GM23338 (cell line): Measurements from ENCODE around the gene GJD2.

Experiments
- EZH2 ChIP-seq: fragments of 200-600 bp; sonication (generic); IDR thresholded peaks from one replicate; pipeline ENCODE4 v1.8.0; 2017; ENCODE audit warnings: antibody characterized with exemption, mild to moderate bottlenecking, low read depth; ENCODE audit not compliant: unreplicated experiment
- EZH2phosphoT487 ChIP-seq: fragments of 200-600 bp; sonication (generic); IDR thresholded peaks from one replicate; pipeline ENCODE4 v1.8.1; 2018; ENCODE audit warnings: antibody characterized with exemption; ENCODE audit not compliant: unreplicated experiment
- JUNB ChIP-seq: IDR thresholded peaks from one replicate; pipeline ENCODE4 v1.6.1; 2016; ENCODE audit warnings: antibody characterized with exemption; ENCODE audit not compliant: unreplicated experiment
- POLR2AphosphoS5 ChIP-seq: IDR thresholded peaks from 2 replicates; pipeline ENCODE4 v1.6.1; 2016; ENCODE audit warnings: antibody characterized with exemption, low read depth
- TF ChIP-seq, protein P1 (sequence below), 2 experiments: fragments of 200-600 bp in 1 of 2; sonication (generic) in 1 of 2; conservative IDR thresholded peaks; 2 replicates each; pipeline versions ENCODE4 v1.5.1 to v1.6.1; 2016 to 2017; ENCODE audit warnings: antibody characterized with exemption in 2 of 2, low read depth in 2 of 2, mild to moderate bottlenecking in 2 of 2, moderate library complexity in 1 of 2

DNA sequence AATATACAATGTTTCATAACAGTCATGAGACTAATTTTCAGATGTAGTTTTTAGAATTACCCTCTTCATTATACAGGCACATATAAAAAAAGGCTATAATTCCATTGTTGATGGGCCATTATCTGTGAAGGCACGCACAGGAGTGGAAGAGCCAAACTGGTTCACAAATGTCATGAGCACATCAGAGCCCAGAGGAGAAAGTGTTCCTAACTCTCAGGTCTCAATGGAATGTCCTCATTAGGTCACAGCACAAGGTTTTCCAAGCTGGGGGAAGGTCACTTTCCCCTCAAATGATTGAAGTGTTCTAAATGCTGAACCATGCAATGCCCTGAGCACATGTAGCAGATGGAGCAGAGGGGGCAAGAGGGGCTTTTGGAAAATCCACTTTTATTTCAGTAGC is 41.2 kb downstream of the GJD2 start:
- TF ChIP-seq JUNB (no peak), EZH2 (no peak), POLR2AphosphoS5 (no peak), EZH2phosphoT487 (no peak)
- TF ChIP-seq, protein P1, sequence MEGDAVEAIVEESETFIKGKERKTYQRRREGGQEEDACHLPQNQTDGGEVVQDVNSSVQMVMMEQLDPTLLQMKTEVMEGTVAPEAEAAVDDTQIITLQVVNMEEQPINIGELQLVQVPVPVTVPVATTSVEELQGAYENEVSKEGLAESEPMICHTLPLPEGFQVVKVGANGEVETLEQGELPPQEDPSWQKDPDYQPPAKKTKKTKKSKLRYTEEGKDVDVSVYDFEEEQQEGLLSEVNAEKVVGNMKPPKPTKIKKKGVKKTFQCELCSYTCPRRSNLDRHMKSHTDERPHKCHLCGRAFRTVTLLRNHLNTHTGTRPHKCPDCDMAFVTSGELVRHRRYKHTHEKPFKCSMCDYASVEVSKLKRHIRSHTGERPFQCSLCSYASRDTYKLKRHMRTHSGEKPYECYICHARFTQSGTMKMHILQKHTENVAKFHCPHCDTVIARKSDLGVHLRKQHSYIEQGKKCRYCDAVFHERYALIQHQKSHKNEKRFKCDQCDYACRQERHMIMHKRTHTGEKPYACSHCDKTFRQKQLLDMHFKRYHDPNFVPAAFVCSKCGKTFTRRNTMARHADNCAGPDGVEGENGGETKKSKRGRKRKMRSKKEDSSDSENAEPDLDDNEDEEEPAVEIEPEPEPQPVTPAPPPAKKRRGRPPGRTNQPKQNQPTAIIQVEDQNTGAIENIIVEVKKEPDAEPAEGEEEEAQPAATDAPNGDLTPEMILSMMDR (conservative IDR thresholded peaks at IDR 0.05; ENCODE audit: low read depth in 2 of 2): no peak
